IPS DF 4.7 (cell line): Measurements from ENCODE around the gene GALNT17.

Experiments
- DNase-seq: peaks from one replicate; pipeline ENCODE4 v3.0.0-alpha.2; 2013; ENCODE audit warnings: low spot score; ENCODE audit errors: extremely low read depth

GALNT17 gene

GRCh38 chr7:71132127-71132376, at the start of gene GALNT17:
TSS of gene GALNT17 (plus strand) at chr7:71132144.
- DNase-seq, result no peak

GRCh38 chr7:71095266-71095860, 36.6 kb upstream of the GALNT17 start:
- no peak for DNase-seq

- no peak for DNase-seq
These were observed 35.6 kb upstream of the GALNT17 start for GRCh38 chr7:71096351-71096750.

GRCh38 chr7:71106226-71106625, 25.7 kb upstream of the GALNT17 start:
- no peak for DNase-seq

- no peak for DNase-seq
These were observed 19.5 kb upstream of the GALNT17 start for GRCh38 chr7:71112436-71112835.

GRCh38 chr7:71120096-71120495, 11.8 kb upstream of the GALNT17 start:
- DNase-seq, result no peak

GRCh38 chr7:71129126-71129525, 2.8 kb upstream of the GALNT17 start:
- DNase-seq, result no peak

- DNase-seq, result no peak
These were observed 1.8 kb upstream of the GALNT17 start for GRCh38 chr7:71130031-71130679.

GRCh38 chr7:71131256-71132126, 453 bp upstream of the GALNT17 start:
- DNase-seq, result no peak

GRCh38 chr7:71132377-71133231, 660 bp downstream of the GALNT17 start:
- no peak for DNase-seq

GRCh38 chr7:71133232-71133622, 1.3 kb downstream of the GALNT17 start:
- DNase-seq, result no peak

- DNase-seq, result no peak
These were observed 1.9 kb downstream of the GALNT17 start for GRCh38 chr7:71133856-71134255.

GRCh38 chr7:71135116-71135515, 3.2 kb downstream of the GALNT17 start:
- no peak for DNase-seq

- DNase-seq, result no peak
These were observed 3.7 kb downstream of the GALNT17 start for GRCh38 chr7:71135663-71136062.

- DNase-seq, result no peak
These were observed 5.5 kb downstream of the GALNT17 start for GRCh38 chr7:71137479-71137878.

GRCh38 chr7:71140264-71140663, 8.3 kb downstream of the GALNT17 start:
- no peak for DNase-seq

GRCh38 chr7:71144963-71145362, 13.0 kb downstream of the GALNT17 start:
- no peak for DNase-seq

GRCh38 chr7:71145906-71146901, 14.3 kb downstream of the GALNT17 start:
- DNase-seq, result no peak

GRCh38 chr7:71148098-71148497, 16.2 kb downstream of the GALNT17 start:
- no peak for DNase-seq

- DNase-seq, result no peak
These were observed 23.3 kb downstream of the GALNT17 start for GRCh38 chr7:71155236-71155635.

GRCh38 chr7:71157757-71158156, 25.8 kb downstream of the GALNT17 start:
- DNase-seq, result no peak
